ENCODE measurements around the gene C2CD2.

Gene C2CD2

GRCh38 chr21:41929248-41929647, 24.6 kb downstream of the C2CD2 start:
- no peak for DNase-seq

- DNase-seq: no peak
Observed at GRCh38 chr21:41928621-41929220, 25.1 kb downstream of the C2CD2 start.

- DNase-seq: no peak
Observed at GRCh38 chr21:41927727-41928409, 25.9 kb downstream of the C2CD2 start.

GRCh38 chr21:41926807-41927171, 27.0 kb downstream of the C2CD2 start:
- DNase-seq: no peak

GRCh38 chr21:41926117-41926806, 27.6 kb downstream of the C2CD2 start:
- DNase-seq: peak; percentile 48

GRCh38 chr21:41925767-41926116, 28.1 kb downstream of the C2CD2 start:
- no peak for DNase-seq

- no peak for DNase-seq
Observed at GRCh38 chr21:41924368-41924754, 29.5 kb downstream of the C2CD2 start.

- DNase-seq: no peak
Observed at GRCh38 chr21:41923631-41924367, 30.0 kb downstream of the C2CD2 start.

- DNase-seq: no peak
Observed at GRCh38 chr21:41923186-41923585, 30.6 kb downstream of the C2CD2 start.

- no peak for DNase-seq
Observed at GRCh38 chr21:41921021-41921420, 32.8 kb downstream of the C2CD2 start.

GRCh38 chr21:41920476-41920875, 33.3 kb downstream of the C2CD2 start:
- DNase-seq: no peak

GRCh38 chr21:41919666-41920398, 34.0 kb downstream of the C2CD2 start:
- no peak for DNase-seq

GRCh38 chr21:41918561-41919358, 35.1 kb downstream of the C2CD2 start:
- no peak for DNase-seq

GRCh38 chr21:41917531-41917930, 36.3 kb downstream of the C2CD2 start:
- DNase-seq: no peak

GRCh38 chr21:41916888-41917433, 36.9 kb downstream of the C2CD2 start:
- no peak for DNase-seq

GRCh38 chr21:41914965-41915364, 38.9 kb downstream of the C2CD2 start:
- no peak for DNase-seq

GRCh38 chr21:41914358-41914757, 39.5 kb downstream of the C2CD2 start:
- DNase-seq: no peak

- DNase-seq: no peak
Observed at GRCh38 chr21:41913230-41913629, 40.6 kb downstream of the C2CD2 start.

GRCh38 chr21:41908829-41909228, 45.0 kb downstream of the C2CD2 start:
- no peak for DNase-seq

- DNase-seq: no peak
Observed at GRCh38 chr21:41907496-41908258, 46.1 kb downstream of the C2CD2 start.

- no peak for DNase-seq
Observed at GRCh38 chr21:41906770-41907169, 47.0 kb downstream of the C2CD2 start.

Measured in NCI-H2029 (cell line).